GM21515 (cell line): Measurements from ENCODE around the gene INA.
"Not testable (repeated sequence)": the region's sequence is repeated elsewhere in the genome, so short reads cannot be mapped to it uniquely, and the experiment has no call there.

ENCODE experiments used
- ATAC-seq: cut with Tn5 transposase; IDR thresholded peaks from one replicate; pipeline ENCODE4 v1.9.1; 2021; ENCODE audit not compliant: unreplicated experiment

INA gene

GRCh38 chr10:103276896-103277712 is at the start of gene INA:
INA (plus strand) TSS chr10:103277138; CDS start chr10:103277212, 74 bp downstream.
- no peak for ATAC-seq

GRCh38 chr10:103227416-103227815 is 49.5 kb upstream of the INA start:
- ATAC-seq: no peak

- ATAC-seq: no peak
Measured at GRCh38 chr10:103231047-103231551, 45.8 kb upstream of the INA start.

- ATAC-seq: no peak
Measured at GRCh38 chr10:103232131-103232673, 44.7 kb upstream of the INA start.

- ATAC-seq: no peak
Measured at GRCh38 chr10:103232772-103233488, 44.0 kb upstream of the INA start.

- no peak for ATAC-seq
Measured at GRCh38 chr10:103235775-103236174, 41.2 kb upstream of the INA start.

- ATAC-seq: no peak
Measured at GRCh38 chr10:103238506-103239252, 38.3 kb upstream of the INA start.

- ATAC-seq: no peak
Measured at GRCh38 chr10:103241262-103242011, 35.5 kb upstream of the INA start.

GRCh38 chr10:103244666-103245271 is 32.2 kb upstream of the INA start:
- no peak for ATAC-seq

GRCh38 chr10:103245587-103245986 is 31.4 kb upstream of the INA start, which contains the start of gene RPEL1:
RPEL1 (plus strand) TSS chr10:103245887; CDS start chr10:103245997, 110 bp downstream.
- ATAC-seq: not testable (repeated sequence)

GRCh38 chr10:103246324-103246723 is 30.6 kb upstream of the INA start:
- no peak for ATAC-seq

- no peak for ATAC-seq
Measured at GRCh38 chr10:103254113-103254512, 22.8 kb upstream of the INA start.

- ATAC-seq: no peak
Measured at GRCh38 chr10:103254538-103255325, 22.2 kb upstream of the INA start.

- ATAC-seq: no peak
Measured at GRCh38 chr10:103256613-103257012, 20.3 kb upstream of the INA start.

GRCh38 chr10:103257812-103258211 is 19.1 kb upstream of the INA start:
- no peak for ATAC-seq

GRCh38 chr10:103258928-103259327 is 18.0 kb upstream of the INA start:
- ATAC-seq: not testable (repeated sequence)

- ATAC-seq: no peak
Measured at GRCh38 chr10:103259989-103260388, 16.9 kb upstream of the INA start.

GRCh38 chr10:103262229-103262628 is 14.7 kb upstream of the INA start:
- ATAC-seq: no peak

GRCh38 chr10:103265717-103266329 is 11.1 kb upstream of the INA start:
- ATAC-seq: no peak
